Karpas-422 (cell line): ENCODE measurements around the gene DNPEP. TPM values are rescaled to one million over a fixed set of nuclear protein-coding genes. Genes with fewer than 3 reads are reported as not detected.

Experiments
- DNase-seq: peaks from one replicate; pipeline ENCODE4 v3.0.0-alpha.2; 2015
- H2AFZ ChIP-seq: fragments of 200-600 bp; sonication (generic); 2 replicates; pipeline ENCODE4 v1.6.1; 2014; ENCODE audit warnings: antibody characterized with exemption, low read length, mixed read lengths
- H3K27ac ChIP-seq: fragments of 200-600 bp; sonication (generic); 2 replicates; pipeline ENCODE4 v1.5.1; 2014; ENCODE audit warnings: mild to moderate bottlenecking, low read length, moderate library complexity
- H3K27me3 ChIP-seq: fragments of 200-600 bp; sonication (generic); 2 replicates; pipeline ENCODE4 v1.6.1; 2014; ENCODE audit warnings: low read length, mixed read lengths
- H3K36me3 ChIP-seq: fragments of 200-600 bp; sonication (generic); 2 replicates; pipeline ENCODE4 v1.6.1; 2014; ENCODE audit warnings: low read length, mixed read lengths; ENCODE audit not compliant: insufficient read depth
- H3K4me1 ChIP-seq: fragments of 200-600 bp; sonication (generic); 2 replicates; pipeline ENCODE4 v1.6.1; 2014; ENCODE audit warnings: mild to moderate bottlenecking, low read length, mixed read lengths
- H3K4me2 ChIP-seq: fragments of 200-600 bp; sonication (generic); 2 replicates; pipeline ENCODE4 v1.6.1; 2014; ENCODE audit warnings: low read length, low read depth, mild to moderate bottlenecking; ENCODE audit not compliant: poor library complexity, severe bottlenecking
- H3K4me3 ChIP-seq: fragments of 200-600 bp; sonication (generic); 2 replicates; pipeline ENCODE4 v1.5.1; 2014; ENCODE audit warnings: mild to moderate bottlenecking, antibody characterized with exemption, low read length, mixed read lengths
- H3K79me2 ChIP-seq: fragments of 200-600 bp; sonication (generic); 2 replicates; pipeline ENCODE4 v1.6.1; 2014; ENCODE audit warnings: mild to moderate bottlenecking, low read length, mixed read lengths
- H3K9ac ChIP-seq: fragments of 200-600 bp; sonication (generic); 2 replicates; pipeline ENCODE4 v1.6.0; 2014; ENCODE audit warnings: low read length
- H3K9me2 ChIP-seq: fragments of 200-600 bp; sonication (generic), shearing (Covaris generic); replicated peaks from 2 replicates; pipeline ENCODE4 v1.6.0; 2014; ENCODE audit warnings: mild to moderate bottlenecking, low read length, moderate library complexity; ENCODE audit not compliant: insufficient read depth
- H3K9me3 ChIP-seq: fragments of 300-700, 200-600 bp; sonication (generic); 2 replicates; pipeline ENCODE4 v1.6.1; 2014; ENCODE audit warnings: low read length, mixed read lengths
- H4K20me1 ChIP-seq: fragments of 200-600 bp; sonication (generic); 2 replicates; pipeline ENCODE4 v1.6.1; 2014; ENCODE audit warnings: mild to moderate bottlenecking, antibody characterized with exemption, low read length, low read depth; ENCODE audit not compliant: insufficient read depth
- total RNA-seq: library from RNA; depleted of rRNA; stranded (reverse); fragments of >200 nt; shearing (Covaris generic); gene quantifications from 2 replicates; pipeline ENCODE4 v1.2.3, GENCODE V29; 2014; ENCODE audit warnings: low replicate concordance

DNPEP gene
- total RNA-seq, 1 experiment from 2014 or later, result 77.9 TPM

GRCh38 chr2:219422952-219423534, 35.3 kb upstream of the DNPEP start:
- DNase-seq, result no peak
- H3K79me2 ChIP-seq, result no peaks in the 10 kb centered on the region
- H4K20me1 ChIP-seq, result no peaks in the 10 kb centered on the region
- H3K9me2 ChIP-seq, result no peaks in the 10 kb centered on the region
- no peak overlapping the region for H3K4me3 ChIP-seq
- H3K36me3 ChIP-seq, result no peaks in the 10 kb centered on the region
- H2AFZ ChIP-seq, result no peak overlapping the region
- H3K4me2 ChIP-seq, result no peak overlapping the region
- H3K27me3 ChIP-seq, result no peaks in the 10 kb centered on the region
- H3K4me1 ChIP-seq, result no peaks in the 10 kb centered on the region
- no peak overlapping the region for H3K9ac ChIP-seq
- H3K9me3 ChIP-seq, result no peaks in the 10 kb centered on the region
- H3K27ac ChIP-seq, result no peak overlapping the region

DNA sequence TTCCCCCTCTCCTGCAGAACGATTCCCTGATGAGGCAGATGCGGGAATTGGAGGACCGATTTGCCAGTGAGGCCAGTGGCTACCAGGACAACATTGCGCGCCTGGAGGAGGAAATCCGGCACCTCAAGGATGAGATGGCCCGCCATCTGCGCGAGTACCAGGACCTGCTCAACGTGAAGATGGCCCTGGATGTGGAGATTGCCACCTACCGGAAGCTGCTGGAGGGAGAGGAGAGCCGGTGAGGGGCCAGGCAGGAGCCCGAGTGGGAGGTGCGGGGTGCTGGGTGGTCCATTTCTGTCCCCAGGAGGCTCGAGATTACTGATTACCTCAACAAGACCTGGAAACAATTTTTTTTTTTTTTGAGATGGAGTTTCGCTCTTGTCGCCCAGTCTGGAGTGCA, 33.6 kb upstream of the DNPEP start:
- no peak for DNase-seq
- Histone ChIP-seq H2AFZ (no peak overlapping the region), H4K20me1 (no peaks in the 10 kb centered on the region), H3K4me1 (no peaks in the 10 kb centered on the region), H3K4me3 (no peak overlapping the region), H3K9ac (no peak overlapping the region), H3K36me3 (no peaks in the 10 kb centered on the region), H3K27me3 (no peaks in the 10 kb centered on the region), H3K9me2 (no peaks in the 10 kb centered on the region), H3K27ac (no peak overlapping the region), H3K4me2 (no peak overlapping the region), H3K79me2 (no peaks in the 10 kb centered on the region), H3K9me3 (no peaks in the 10 kb centered on the region)

- H2AFZ ChIP-seq, result no peak overlapping the region
- H3K4me1 ChIP-seq, result no peaks in the 10 kb centered on the region
- no peaks in the 10 kb centered on the region for H3K36me3 ChIP-seq
- H4K20me1 ChIP-seq, result no peaks in the 10 kb centered on the region
- no peaks in the 10 kb centered on the region for H3K79me2 ChIP-seq
- H3K9ac ChIP-seq, result no peak overlapping the region
- no peak overlapping the region for H3K4me2 ChIP-seq
- H3K27me3 ChIP-seq, result no peaks in the 10 kb centered on the region
- H3K4me3 ChIP-seq, result no peak overlapping the region
- DNase-seq, result no peak
- no peaks in the 10 kb centered on the region for H3K9me2 ChIP-seq
- no peaks in the 10 kb centered on the region for H3K9me3 ChIP-seq
- H3K27ac ChIP-seq, result no peak overlapping the region
These were observed 33.0 kb upstream of the DNPEP start for GRCh38 chr2:219420687-219421086.

- no peak for DNase-seq
- Histone ChIP-seq H3K27ac (no peak overlapping the region), H3K4me1 (no peaks in the 10 kb centered on the region), H2AFZ (no peak overlapping the region), H3K4me3 (no peak overlapping the region), H3K79me2 (no peaks in the 10 kb centered on the region), H3K4me2 (no peak overlapping the region), H3K27me3 (no peaks in the 10 kb centered on the region), H4K20me1 (no peaks in the 10 kb centered on the region), H3K9me3 (no peaks in the 10 kb centered on the region), H3K9ac (no peak overlapping the region), H3K36me3 (no peaks in the 10 kb centered on the region), H3K9me2 (no peaks in the 10 kb centered on the region)
These were observed 31.9 kb upstream of the DNPEP start for GRCh38 chr2:219419331-219420197.

DNA sequence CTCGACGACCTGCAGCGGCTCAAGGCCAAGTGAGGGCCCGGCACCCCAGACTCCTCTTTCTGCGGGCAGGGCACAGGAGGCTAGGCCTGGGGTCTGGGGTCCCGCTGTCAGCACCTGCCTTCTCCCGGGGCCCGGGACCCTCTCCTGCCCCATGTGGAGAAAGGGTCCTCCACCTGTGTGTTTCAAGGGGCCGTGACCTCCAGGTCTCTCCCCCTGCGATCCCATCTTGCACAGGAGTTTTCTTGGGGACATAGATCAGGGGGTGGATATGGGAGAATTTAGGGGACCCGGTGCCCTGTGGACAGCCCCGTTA, 31.3 kb upstream of the DNPEP start:
- no peaks in the 10 kb centered on the region for H3K79me2 ChIP-seq
- H2AFZ ChIP-seq, result no peak overlapping the region
- H3K36me3 ChIP-seq, result no peaks in the 10 kb centered on the region
- no peaks in the 10 kb centered on the region for H3K9me3 ChIP-seq
- H3K9me2 ChIP-seq, result no peaks in the 10 kb centered on the region
- H4K20me1 ChIP-seq, result no peaks in the 10 kb centered on the region
- DNase-seq, result no peak
- H3K4me3 ChIP-seq, result no peak overlapping the region
- no peak overlapping the region for H3K27ac ChIP-seq
- H3K4me1 ChIP-seq, result no peaks in the 10 kb centered on the region
- H3K4me2 ChIP-seq, result no peak overlapping the region
- H3K27me3 ChIP-seq, result no peaks in the 10 kb centered on the region
- H3K9ac ChIP-seq, result no peak overlapping the region

DNA sequence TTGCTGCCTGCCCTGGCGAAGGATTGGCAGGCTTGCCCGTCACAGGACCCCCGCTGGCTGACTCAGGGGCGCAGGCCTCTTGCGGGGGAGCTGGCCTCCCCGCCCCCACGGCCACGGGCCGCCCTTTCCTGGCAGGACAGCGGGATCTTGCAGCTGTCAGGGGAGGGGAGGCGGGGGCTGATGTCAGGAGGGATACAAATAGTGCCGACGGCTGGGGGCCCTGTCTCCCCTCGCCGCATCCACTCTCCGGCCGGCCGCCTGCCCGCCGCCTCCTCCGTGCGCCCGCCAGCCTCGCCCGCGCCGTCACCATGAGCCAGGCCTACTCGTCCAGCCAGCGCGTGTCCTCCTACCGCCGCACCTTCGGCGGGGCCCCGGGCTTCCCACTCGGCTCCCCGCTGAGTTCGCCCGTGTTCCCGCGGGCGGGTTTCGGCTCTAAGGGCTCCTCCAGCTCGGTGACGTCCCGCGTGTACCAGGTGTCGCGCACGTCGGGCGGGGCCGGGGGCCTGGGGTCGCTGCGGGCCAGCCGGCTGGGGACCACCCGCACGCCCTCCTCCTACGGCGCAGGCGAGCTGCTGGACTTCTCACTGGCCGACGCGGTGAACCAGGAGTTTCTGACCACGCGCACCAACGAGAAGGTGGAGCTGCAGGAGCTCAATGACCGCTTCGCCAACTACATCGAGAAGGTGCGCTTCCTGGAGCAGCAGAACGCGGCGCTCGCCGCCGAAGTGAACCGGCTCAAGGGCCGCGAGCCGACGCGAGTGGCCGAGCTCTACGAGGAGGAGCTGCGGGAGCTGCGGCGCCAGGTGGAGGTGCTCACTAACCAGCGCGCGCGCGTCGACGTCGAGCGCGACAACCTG, 30.7 kb upstream of the DNPEP start, which contains the start of gene DES:
Gene DES, plus strand, starts transcription at position 223 of the 857 bp plus-strand sequence. Its CDS starts 86 bp downstream, at position 309.
- no peaks in the 10 kb centered on the region for H3K79me2 ChIP-seq
- no peaks in the 10 kb centered on the region for H3K9me3 ChIP-seq
- H3K4me3 ChIP-seq, result no peak within 1 kb of the TSS
- H3K4me1 ChIP-seq, result no peaks in the 10 kb centered on the region
- H3K9ac ChIP-seq, result no peak within 1 kb of the TSS
- DNase-seq, result no peak
- H3K27ac ChIP-seq, result no peak within 1 kb of the TSS
- no peaks in the 10 kb centered on the region for H4K20me1 ChIP-seq
- no peaks in the 10 kb centered on the region for H3K36me3 ChIP-seq
- H3K9me2 ChIP-seq, result no peaks in the 10 kb centered on the region
- H3K4me2 ChIP-seq, result no peak within 1 kb of the TSS
- H2AFZ ChIP-seq, result no peak within 1 kb of the TSS
- H3K27me3 ChIP-seq, result no peaks in the 10 kb centered on the region

DNA sequence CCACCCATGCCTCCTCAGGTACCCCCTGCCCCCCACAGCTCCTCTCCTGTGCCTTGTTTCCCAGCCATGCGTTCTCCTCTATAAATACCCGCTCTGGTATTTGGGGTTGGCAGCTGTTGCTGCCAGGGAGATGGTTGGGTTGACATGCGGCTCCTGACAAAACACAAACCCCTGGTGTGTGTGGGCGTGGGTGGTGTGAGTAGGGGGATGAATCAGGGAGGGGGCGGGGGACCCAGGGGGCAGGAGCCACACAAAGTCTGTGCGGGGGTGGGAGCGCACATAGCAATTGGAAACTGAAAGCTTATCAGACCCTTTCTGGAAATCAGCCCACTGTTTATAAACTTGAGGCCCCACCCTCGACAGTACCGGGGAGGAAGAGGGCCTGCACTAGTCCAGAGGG, 29.7 kb upstream of the DNPEP start:
- no peaks in the 10 kb centered on the region for H3K9me2 ChIP-seq
- H3K79me2 ChIP-seq, result no peaks in the 10 kb centered on the region
- H3K4me2 ChIP-seq, result no peak overlapping the region
- no peak overlapping the region for H3K27ac ChIP-seq
- H3K4me3 ChIP-seq, result no peak overlapping the region
- H3K27me3 ChIP-seq, result no peaks in the 10 kb centered on the region
- DNase-seq, result no peak
- H3K4me1 ChIP-seq, result no peaks in the 10 kb centered on the region
- H2AFZ ChIP-seq, result no peak overlapping the region
- no peak overlapping the region for H3K9ac ChIP-seq
- H3K9me3 ChIP-seq, result no peaks in the 10 kb centered on the region
- H4K20me1 ChIP-seq, result no peaks in the 10 kb centered on the region
- H3K36me3 ChIP-seq, result no peaks in the 10 kb centered on the region

GRCh38 chr2:219416938-219417337, 29.2 kb upstream of the DNPEP start:
- no peak overlapping the region for H2AFZ ChIP-seq
- H3K4me2 ChIP-seq, result no peak overlapping the region
- H3K9ac ChIP-seq, result no peak overlapping the region
- H3K27ac ChIP-seq, result no peak overlapping the region
- H3K9me2 ChIP-seq, result no peaks in the 10 kb centered on the region
- no peaks in the 10 kb centered on the region for H3K79me2 ChIP-seq
- no peaks in the 10 kb centered on the region for H4K20me1 ChIP-seq
- H3K9me3 ChIP-seq, result no peaks in the 10 kb centered on the region
- no peaks in the 10 kb centered on the region for H3K27me3 ChIP-seq
- no peaks in the 10 kb centered on the region for H3K36me3 ChIP-seq
- DNase-seq, result no peak
- no peak overlapping the region for H3K4me3 ChIP-seq
- no peaks in the 10 kb centered on the region for H3K4me1 ChIP-seq
